GM18499 (cell line): Measurements from ENCODE around the gene NUP54.

Source experiments
- ATAC-seq: cut with Tn5 transposase; IDR thresholded peaks from one replicate; pipeline ENCODE4 v1.9.1; 2021; ENCODE audit warnings: moderate number of reproducible peaks; ENCODE audit not compliant: insufficient read depth, unreplicated experiment

The NUP54 gene

DNA sequence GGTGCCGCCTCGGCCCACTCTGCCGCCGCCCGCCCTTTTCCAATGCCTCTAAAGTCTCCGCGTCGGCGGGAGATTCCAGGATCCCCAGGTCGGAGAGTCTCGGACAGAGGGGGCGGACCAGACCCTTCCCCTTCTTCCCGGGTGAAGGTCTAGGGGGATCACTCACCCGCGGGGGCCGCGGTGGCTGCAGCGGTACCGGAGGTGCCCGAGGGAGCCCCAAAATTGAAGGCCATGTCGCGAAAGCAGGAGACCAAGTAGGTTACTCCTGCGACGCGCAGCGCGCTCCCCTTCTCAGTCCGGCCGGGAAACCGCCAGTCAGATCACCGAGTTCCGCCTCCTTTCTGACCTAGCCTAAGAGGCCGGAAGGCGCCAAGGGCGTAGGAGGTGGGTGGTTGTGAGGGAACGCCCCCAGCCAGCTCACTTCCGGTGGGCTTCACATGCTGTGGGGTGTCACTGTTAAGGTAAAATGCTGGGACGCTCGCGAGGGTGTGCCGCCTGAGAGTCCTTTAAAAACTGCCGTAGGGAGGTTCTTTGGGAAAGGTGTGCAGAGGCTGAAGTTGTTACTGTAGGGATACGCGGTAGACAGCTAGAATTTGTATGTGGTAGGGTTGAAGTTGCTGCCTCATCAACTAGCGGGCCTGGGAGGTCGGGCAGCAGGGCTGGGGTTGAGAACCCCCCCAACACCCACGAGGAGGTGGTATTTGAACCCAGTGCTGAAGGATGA, at the start of gene NUP54:
TSS of gene NUP54 (minus strand) at position 256 of the 724 bp plus-strand sequence. CDS start at position 233, 23 bp downstream.
- peak; percentile 95 for ATAC-seq

DNA sequence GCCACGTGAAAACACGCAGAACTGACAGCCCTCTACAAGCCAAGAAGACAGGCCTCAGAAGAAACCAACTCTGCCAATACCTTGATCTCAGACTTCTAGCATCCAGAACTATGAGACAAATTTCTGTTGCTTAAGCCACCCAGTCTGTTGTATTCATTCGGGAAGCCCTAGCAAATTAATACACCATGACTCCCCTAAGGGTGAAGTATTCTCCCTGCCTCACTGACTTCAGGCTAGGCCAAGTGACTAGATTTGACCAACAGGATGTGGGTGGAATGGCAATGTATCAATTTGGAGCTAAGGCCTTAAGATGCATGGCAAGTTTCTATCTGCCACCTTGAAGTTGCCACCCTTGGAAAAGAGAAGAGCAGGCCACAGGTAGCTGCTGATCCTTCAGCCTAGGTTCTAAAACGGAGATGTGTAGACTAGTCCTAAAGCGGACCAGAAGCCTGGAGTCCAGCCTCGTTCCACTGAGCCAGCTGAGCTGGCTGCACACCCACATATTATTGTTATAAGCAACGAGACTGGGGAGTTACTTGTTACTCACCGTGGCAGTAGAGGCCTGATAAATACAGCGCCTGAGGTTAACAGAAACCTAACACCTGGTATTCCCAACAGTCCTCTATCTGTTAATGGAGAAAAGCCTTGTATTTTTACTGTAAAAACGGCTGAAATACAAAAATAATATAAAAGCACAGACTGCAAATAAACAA, 49.0 kb upstream of the NUP54 start:
- no peak for ATAC-seq

DNA sequence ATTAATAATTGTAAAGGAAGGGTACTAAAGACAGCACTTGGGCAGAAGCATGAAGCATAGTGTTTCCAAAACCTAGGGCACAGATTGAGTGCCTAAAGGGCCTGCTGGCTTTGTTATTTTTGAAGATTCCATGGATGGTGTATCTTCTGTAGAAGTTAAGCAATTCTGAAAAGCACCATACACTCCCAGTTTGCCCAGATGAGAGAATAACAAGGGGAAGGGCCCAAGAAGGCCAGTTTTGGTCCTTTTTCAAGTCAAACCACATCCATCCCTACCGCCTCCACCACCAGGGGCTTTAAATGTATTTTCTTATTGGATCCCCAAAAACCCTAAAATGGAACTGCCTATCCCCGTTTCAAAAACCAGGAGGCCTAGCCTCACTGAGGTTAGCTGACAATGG, 48.2 kb upstream of the NUP54 start:
- ATAC-seq: no peak

DNA sequence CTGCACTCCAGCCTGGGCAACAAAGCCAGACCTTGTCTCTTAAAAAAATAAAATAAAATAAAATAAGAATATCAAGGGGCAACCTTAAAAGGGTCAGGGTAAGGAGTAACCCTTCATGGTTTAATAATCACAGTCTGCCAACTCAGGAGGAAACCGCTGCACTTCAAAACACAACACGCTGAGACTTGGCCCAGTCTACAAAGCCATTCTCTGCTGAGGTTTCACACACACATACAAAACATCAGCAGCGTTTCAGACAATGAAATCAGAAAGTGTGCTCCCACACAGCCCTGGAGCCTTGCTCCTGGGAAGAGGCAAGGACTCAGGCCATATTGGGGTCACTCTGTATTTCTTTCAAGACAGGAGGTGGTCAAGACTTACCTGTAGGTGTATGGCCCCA, 47.1 kb upstream of the NUP54 start:
- no peak for ATAC-seq

- ATAC-seq: no peak
Observed at GRCh38 chr4:76194325-76194724, 46.1 kb upstream of the NUP54 start.

DNA sequence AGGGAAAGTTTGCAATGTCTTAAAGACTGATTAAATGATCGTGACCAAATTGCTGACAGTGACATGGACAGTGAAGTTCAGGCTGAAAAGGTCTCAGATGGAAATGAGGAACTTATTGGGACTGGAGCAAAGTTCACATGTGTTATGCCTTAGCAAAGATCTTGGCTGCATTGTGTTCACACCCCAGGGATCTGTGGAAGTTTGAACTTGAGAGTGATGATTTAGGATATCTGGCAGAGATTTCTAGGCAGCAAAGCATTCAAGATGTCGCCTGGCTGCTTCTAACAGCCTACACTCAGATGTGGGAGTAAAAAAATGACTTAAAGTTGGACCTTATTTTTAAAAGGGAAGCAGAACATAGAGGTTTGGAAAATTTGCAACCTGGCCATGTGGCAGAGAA, 44.0 kb upstream of the NUP54 start:
- no peak for ATAC-seq

- no peak for ATAC-seq
Observed at GRCh38 chr4:76188557-76188956, 40.4 kb upstream of the NUP54 start.

DNA sequence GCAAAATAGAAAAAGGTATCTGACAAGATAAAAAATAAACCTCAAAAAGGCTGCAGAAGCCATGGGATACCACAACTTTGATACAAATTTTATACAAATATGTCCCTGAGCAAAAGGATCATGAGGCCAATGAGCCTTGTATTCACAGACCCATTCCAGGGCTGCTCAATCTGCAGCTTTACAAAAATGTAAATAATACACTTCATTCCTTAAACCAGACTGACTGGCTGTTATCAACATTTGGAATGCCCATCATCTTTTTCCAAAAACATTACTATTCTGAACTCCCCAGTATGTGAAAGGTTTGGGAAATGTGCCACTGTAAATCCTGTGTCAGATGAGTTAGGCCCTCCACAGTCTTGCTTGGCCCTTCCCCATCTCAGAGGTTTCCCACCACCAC, 40.0 kb upstream of the NUP54 start:
- ATAC-seq: no peak

- ATAC-seq: no peak
Observed at GRCh38 chr4:76187152-76187551, 39.0 kb upstream of the NUP54 start.

DNA sequence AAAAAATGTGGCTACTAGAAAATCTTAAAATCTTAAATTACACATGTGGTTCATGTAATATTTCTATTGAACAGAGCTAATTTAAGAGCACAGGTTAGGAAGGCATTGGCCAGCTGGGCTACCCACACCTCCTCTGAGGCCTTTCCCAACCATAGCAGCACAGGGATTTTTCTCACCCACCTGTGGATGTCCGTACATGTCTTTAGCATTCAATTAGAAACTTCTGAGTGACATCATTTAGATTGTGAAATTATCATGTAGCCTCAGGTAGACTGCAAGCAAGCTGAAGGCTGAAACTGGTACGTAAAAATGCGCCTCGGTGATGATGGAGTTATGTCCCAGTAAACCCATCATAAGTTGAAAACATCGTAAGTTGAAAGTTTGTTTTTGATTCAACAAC, 34.3 kb upstream of the NUP54 start:
- no peak for ATAC-seq

DNA sequence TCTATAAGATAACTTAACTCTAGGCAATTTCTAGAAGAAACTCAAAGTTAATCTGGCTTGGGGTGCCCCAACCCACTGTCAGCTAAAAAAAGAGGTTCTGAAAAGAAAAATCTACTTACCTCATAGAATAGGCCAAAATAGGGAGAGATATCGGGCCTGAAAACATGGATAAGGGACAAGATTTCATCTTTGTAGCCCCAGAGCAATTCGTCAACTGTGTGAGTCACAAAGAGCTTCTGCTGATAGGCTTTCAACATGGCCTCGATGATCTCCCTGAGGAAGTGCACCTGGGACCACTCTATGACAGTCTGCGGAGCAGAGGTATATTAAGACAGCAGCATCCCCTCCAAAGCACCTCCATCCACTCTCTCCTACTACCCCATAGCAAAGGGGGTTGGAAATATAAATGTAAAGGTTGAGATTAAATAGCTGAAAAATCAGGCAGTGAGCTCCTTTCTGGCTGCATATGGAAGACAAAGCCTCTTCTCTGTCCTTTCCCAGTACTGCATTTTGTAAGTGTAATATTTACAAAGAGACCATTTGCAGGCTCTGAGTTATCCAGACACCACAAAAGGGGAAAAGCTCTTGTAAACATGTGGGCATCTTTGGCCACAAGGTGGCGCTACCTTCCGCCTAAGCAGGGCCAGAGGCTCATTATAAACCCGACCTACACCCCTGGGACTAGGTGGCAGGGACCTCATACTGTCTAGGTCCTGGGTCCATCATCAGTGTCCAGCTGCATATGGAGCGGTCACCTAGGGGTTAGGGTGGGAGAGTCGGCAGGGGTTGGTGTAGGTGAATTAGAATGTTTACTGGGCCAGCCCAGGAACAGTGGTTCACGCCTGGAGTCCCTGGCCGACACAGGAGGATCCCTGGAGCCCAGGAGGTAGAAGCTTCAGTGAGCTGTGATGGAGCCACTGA, 31.5 kb upstream of the NUP54 start:
- peak; percentile 80 for ATAC-seq

DNA sequence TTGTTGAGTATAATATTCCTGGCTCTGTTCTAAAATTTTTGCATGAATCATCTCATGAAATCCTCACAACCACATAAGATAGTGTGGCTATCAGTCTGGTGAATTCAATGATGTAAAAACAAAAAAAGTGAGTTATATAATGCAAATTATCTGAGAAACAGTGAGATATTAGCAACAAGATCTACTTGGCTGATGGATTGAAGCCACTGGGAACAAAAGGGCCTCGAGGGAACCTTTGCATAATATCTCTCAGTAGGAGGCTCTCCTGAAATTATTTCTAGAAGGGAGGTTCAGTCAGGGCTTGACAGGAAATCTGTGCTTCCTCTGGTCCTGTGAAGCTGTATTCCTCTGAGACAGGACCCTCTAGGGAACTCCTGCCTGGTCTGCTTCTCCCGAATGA, 30.1 kb upstream of the NUP54 start:
- no peak for ATAC-seq

DNA sequence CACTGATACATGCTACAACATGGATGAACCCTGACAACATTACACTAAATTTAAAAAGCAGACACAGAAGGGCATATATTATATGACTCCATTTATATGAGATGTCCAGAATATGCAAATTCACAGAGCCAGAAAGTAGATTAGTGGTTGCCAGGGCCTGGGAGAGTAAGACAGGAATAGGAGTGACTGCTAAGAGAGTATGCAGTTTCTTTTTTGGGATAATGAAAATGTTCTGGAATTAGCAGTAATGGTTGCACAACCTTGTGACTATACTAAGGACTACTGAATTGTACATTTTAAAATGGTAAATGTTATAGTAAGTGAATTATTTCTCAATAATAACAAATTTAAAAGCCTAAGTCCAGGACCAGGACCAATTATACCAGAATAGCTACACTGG, 29.5 kb upstream of the NUP54 start:
- ATAC-seq: no peak

DNA sequence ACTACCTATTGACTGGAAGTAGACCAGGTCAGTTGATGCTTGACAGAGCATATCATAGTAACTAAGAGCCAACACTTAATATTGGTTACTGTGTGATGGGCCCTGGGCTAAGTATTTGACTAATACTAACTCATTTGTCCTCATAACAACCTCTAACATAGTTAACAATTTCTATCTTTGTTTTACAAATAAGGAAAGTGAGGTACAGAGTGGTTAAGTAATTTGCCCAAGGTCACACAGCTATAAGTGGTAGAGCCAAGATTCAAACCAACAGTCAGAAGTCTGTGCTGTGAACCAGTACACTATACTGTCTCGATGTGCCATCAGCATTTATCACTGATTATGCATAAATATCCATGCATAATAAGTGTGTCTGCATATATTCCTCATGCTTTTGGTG, 27.1 kb upstream of the NUP54 start:
- no peak for ATAC-seq

GRCh38 chr4:76174216-76174615, 26.0 kb upstream of the NUP54 start:
- no peak for ATAC-seq

DNA sequence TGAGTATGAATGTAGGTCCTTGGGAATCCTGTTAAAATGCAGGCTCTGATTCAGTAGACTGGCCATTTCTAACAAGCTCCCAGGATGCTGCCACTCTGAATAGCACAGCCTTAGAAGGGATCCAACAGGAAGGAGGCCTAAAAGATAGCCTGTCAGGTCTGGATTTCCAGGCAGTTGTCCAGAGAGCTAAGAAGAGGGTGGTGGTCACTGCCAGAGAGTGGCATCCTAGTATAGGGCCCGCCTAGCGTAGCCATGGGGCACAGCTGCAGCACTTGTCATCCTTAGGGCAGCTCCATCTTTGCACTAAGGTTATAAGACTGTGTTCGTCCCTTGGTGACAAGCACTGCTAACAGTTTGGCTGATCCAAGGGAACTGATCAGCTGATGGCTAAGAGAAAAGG, 20.5 kb upstream of the NUP54 start:
- no peak for ATAC-seq

GRCh38 chr4:76166480-76166879, 18.3 kb upstream of the NUP54 start:
- ATAC-seq: no peak

DNA sequence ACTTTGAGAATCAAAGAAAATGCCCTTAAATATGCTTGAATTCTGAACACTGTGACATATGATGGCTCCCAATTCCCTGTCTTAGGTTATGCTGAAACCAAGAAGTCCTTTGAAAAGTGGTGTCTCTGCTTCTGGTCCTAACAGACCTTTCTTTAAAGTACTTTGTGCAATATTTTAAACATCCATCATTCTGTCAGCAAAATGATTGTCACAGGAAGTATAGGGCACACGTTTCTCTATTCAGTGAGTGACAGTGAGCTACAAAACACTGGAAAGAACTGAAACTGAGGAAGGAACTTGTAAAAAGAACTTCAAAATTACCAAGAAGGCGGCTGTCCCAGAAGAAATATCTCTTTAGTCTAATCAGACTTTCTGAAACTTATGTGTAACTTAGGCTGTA, 12.2 kb upstream of the NUP54 start:
- no peak for ATAC-seq

- no peak for ATAC-seq
Observed at GRCh38 chr4:76156635-76157034, 8.4 kb upstream of the NUP54 start.

DNA sequence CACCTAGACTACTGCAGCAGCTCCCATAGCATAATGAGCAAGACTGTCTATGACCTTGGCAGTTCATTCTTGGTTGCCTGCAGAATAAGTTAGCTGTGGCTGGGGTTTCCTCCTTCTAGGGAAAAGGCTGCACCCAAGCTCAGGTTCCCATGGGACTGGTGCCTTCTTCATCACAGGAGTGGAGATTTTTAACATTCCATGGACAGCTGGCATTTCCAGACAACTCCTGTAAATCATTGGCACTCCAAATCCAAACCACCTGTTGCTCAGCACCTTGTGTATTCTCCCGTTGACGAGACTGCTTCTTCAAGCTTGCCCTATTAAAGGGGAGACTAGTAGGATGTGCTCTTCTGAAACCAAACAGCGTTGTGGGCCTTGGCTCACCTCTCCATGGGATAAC, 7.8 kb upstream of the NUP54 start:
- no peak for ATAC-seq

DNA sequence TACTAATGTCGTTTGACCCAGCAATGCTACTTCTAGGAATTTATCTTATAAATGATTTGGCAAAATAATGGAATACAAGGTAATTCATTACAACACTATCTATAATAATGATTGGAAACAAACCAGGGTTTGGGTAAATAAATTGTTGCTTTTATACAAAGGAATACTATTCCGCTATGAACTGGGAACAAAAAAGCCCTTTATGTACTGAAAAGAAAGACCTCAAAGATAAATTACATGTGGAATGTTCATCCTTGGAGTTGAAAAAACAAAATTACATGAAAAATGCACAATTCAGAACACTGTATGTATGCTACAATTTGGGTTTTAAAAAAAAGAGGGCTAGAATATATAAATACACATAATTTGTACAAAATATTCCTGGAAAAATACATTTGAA, 5.2 kb upstream of the NUP54 start:
- no peak for ATAC-seq
